Activated naive CD8-positive, alpha-beta T cell treated with anti-CD3 and anti-CD28 coated beads for 36 hours (primary cell): ENCODE data around the gene BTN1A1. TPM values are rescaled to one million over a fixed set of nuclear protein-coding genes. Genes with fewer than 3 reads are reported as not detected.

Source experiments
- DNase-seq: peaks from one replicate; pipeline ENCODE4 v3.0.0; 2021
- H3K27ac Mint-ChIP-seq: one replicate; pipeline ENCODE4 v1.8.0; 2022; ENCODE audit warnings: mild to moderate bottlenecking, moderate library complexity, mixed read lengths
- H3K27me3 Mint-ChIP-seq: one replicate; pipeline ENCODE4 v1.8.0; 2022; ENCODE audit warnings: mild to moderate bottlenecking, mixed read lengths
- H3K36me3 Mint-ChIP-seq: one replicate; pipeline ENCODE4 v1.8.0; 2021; ENCODE audit warnings: mild to moderate bottlenecking, mixed read lengths
- H3K4me1 Mint-ChIP-seq: one replicate; pipeline ENCODE4 v1.8.0; 2021; ENCODE audit warnings: mixed read lengths
- H3K4me3 Mint-ChIP-seq: one replicate; pipeline ENCODE4 v1.8.0; 2022; ENCODE audit warnings: mild to moderate bottlenecking, moderate library complexity, mixed read lengths
- H3K9me3 Mint-ChIP-seq: one replicate; pipeline ENCODE4 v1.8.0; 2022; ENCODE audit warnings: mixed read lengths
- total RNA-seq, 2 experiments: library from RNA; stranded (reverse); gene quantifications; one replicate each; pipeline ENCODE4 v1.2.3, GENCODE V29; 2021

BTN1A1 gene
- total RNA-seq, 2 experiments from 2014 or later, result 0.14 to 0.16 TPM

- no peaks in the 10 kb centered on the region for H3K36me3 Mint-ChIP-seq
Observed at GRCh38 chr6:26553264-26553634, 53.1 kb downstream of the BTN1A1 start.

DNA sequence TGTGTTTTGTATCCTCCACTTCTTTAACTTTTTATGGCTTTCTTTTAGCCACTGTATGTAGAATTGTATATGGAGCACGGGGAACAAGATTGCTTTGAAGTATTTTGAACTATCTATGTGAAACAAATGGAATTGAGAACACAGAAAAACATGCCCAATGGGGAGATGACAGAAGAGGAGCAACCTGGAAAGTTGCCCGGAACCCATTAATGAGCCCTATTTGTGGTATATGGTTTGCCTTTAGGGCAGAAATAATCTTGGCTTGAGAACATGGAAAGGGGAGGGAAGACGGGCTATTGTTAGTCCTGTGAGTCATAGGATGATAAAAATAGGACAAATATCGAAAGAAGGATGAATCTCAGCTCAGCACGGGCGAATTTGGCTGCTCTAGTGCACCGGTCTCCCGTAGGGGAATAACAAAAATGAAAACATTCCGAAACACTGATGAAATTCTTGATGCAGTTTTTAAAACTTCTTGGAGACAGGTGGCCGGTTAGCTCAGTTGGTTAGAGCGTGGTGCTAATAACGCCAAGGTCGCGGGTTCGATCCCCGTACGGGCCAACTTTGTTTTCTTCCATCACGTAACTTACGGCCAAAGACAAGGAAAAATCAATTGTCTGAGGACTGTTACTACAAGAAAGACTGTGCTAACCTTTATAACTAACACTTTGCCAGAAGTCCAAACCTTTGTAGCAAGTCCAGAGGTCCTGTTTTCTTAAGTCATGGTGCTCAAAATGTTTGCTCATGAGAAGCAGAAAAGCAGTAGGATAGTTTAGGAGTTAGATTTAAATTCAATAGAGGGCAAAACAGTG, 53.7 kb downstream of the BTN1A1 start:
- Mint-ChIP-seq H3K4me1 (peaks cover 33% of the 10 kb centered on the region), H3K27me3 (peaks cover 3% of the 10 kb centered on the region), H3K4me3 (no peak overlapping the region), H3K36me3 (no peaks in the 10 kb centered on the region), H3K27ac (no peak overlapping the region), H3K9me3 (peaks cover 1% of the 10 kb centered on the region)
- DNase-seq, result peak; percentile 72

More at GRCh38 chr6:26553264-26553634, 53.1 kb downstream of the BTN1A1 start:
- Mint-ChIP-seq H3K27ac (no peak overlapping the region), H3K9me3 (peaks cover 1% of the 10 kb centered on the region), H3K4me1 (peaks cover 33% of the 10 kb centered on the region), H3K27me3 (peaks cover 3% of the 10 kb centered on the region), H3K4me3 (no peak overlapping the region)
- DNase-seq, result peak; percentile 71

- Mint-ChIP-seq H3K9me3 (peaks cover 1% of the 10 kb centered on the region), H3K4me3 (no peak overlapping the region), H3K36me3 (no peaks in the 10 kb centered on the region), H3K27ac (no peak overlapping the region), H3K4me1 (peaks cover 33% of the 10 kb centered on the region), H3K27me3 (peaks cover 3% of the 10 kb centered on the region)
- DNase-seq, result no peak
Observed at GRCh38 chr6:26554447-26554696, 54.3 kb downstream of the BTN1A1 start.

GRCh38 chr6:26554697-26555504, 54.8 kb downstream of the BTN1A1 start:
- Mint-ChIP-seq H3K9me3 (peaks cover 1% of the 10 kb centered on the region), H3K27me3 (peaks cover 3% of the 10 kb centered on the region), H3K4me1 (peaks cover 29% of the 10 kb centered on the region), H3K27ac (peak overlapping the region; percentile 30), H3K36me3 (no peaks in the 10 kb centered on the region), H3K4me3 (peak overlapping the region; percentile 23)
- DNase-seq, result peak; percentile 53

GRCh38 chr6:26555505-26556262, 55.6 kb downstream of the BTN1A1 start:
- Mint-ChIP-seq H3K27ac (peak overlapping the region; percentile 30), H3K4me3 (peak overlapping the region; percentile 23)

GRCh38 chr6:26556263-26557070, 56.4 kb downstream of the BTN1A1 start:
- peak; percentile 49 for DNase-seq
- Mint-ChIP-seq H3K36me3 (no peaks in the 10 kb centered on the region), H3K27me3 (peaks cover 3% of the 10 kb centered on the region), H3K4me1 (peaks cover 18% of the 10 kb centered on the region), H3K9me3 (peaks cover 1% of the 10 kb centered on the region), H3K27ac (peak overlapping the region; percentile 72), H3K4me3 (peak overlapping the region; percentile 33)

More at GRCh38 chr6:26555505-26556262, 55.6 kb downstream of the BTN1A1 start:
- Mint-ChIP-seq H3K27me3 (peaks cover 3% of the 10 kb centered on the region), H3K4me1 (peaks cover 23% of the 10 kb centered on the region), H3K9me3 (peaks cover 1% of the 10 kb centered on the region), H3K36me3 (no peaks in the 10 kb centered on the region)
- DNase-seq, result no peak

Other genes starting within 250 kb of the BTN1A1 start
- 10 to 100 TPM; 25.6 to 27.0 TPM for gene BTN3A2, start 135.1 kb upstream of the BTN1A1 start, total RNA-seq
- 10 to 100 TPM; 12.8 to 14.9 TPM for gene BTN2A2, start 117.2 kb upstream of the BTN1A1 start, total RNA-seq
- 10 to 100 TPM; 19.0 to 20.7 TPM for gene BTN3A1, start 98.0 kb upstream of the BTN1A1 start, total RNA-seq
- gene BTN3A3, start 59.8 kb upstream of the BTN1A1 start, total RNA-seq, result 10 to 100 TPM; 28.8 to 30.1 TPM
- gene BTN2A1, start 42.3 kb upstream of the BTN1A1 start, total RNA-seq, result 10 to 100 TPM; 19.0 to 21.3 TPM
- gene HMGN4, start 38.1 kb downstream of the BTN1A1 start, total RNA-seq, result 10 to 100 TPM; 89.2 to 90.1 TPM
- gene ABT1, start 96.7 kb downstream of the BTN1A1 start, total RNA-seq, result 10 to 100 TPM; 44.5 to 45.8 TPM
- 1 to 10 TPM; 8.3 to 8.7 TPM for gene ZNF322, start 159.4 kb downstream of the BTN1A1 start, total RNA-seq